ENCODE results near the gene CPT1B. TPM values are rescaled to one million over a fixed set of nuclear protein-coding genes. Genes with fewer than 3 reads are reported as not detected.
A peak's percentile ranks its signal among the peaks of the same experiment; 100 is the strongest.

The CPT1B gene
- total and polyA plus RNA-seq, 2 donors (not counting 3 experiments of a cell fraction or from before 2014, with no cell fraction given), result 7.1 TPM

- H3K36me3 ChIP-seq (ENCODE audit: control insufficient read depth in 2 of 2, extremely low read depth in 1 of 2, insufficient read depth in 2 of 2, low read length in 2 of 2), result no peaks in the 10 kb centered on the region
- DNase-seq (ENCODE audit: low read depth, low spot score), result no peak
- dilution Hi-C loops (cut with MboI; ENCODE audit: extremely low pct_ligation_motif_present, low sequenced_read_pairs), result no loop called here
- H3K79me2 ChIP-seq (ENCODE audit: control insufficient read depth, insufficient read depth, low read length), result no peaks in the 10 kb centered on the region
- H3K4me2 ChIP-seq (ENCODE audit: insufficient read depth, low read length), result no peak overlapping the region
- BruUV-seq (replicated peaks), result no TSS peak
- no peaks in the 10 kb centered on the region for H3K9me1 ChIP-seq (replicated peaks; ENCODE audit: control insufficient read depth, extremely low read depth, insufficient read depth, low read length)
- POLR2A ChIA-PET, result no interaction called here
- H3K4me1 ChIP-seq (ENCODE audit: control insufficient read depth, extremely low read depth, insufficient read depth, low read length), result no peaks in the 10 kb centered on the region
- CTCF ChIA-PET, result interaction anchor here (1.4 to 3.0 kb wide), 2 partner anchors 14 to 30 kb away, joined by 5 to 18 read pairs; no protein-coding TSS in a partner anchor
- FAIRE-seq, result no peak
- H3K9ac ChIP-seq (replicated peaks; ENCODE audit: extremely low read depth, insufficient read depth, low read length), result no peak overlapping the region
- no peak overlapping the region for H3K27ac ChIP-seq (ENCODE audit: insufficient read depth, low read depth, low read length)
- H4K20me1 ChIP-seq (replicated peaks; ENCODE audit: control insufficient read depth, extremely low read depth, insufficient read depth, low read length), result no peaks in the 10 kb centered on the region
- no peak overlapping the region for H2AFZ ChIP-seq (ENCODE audit: low read depth, low read length)
- H3K27me3 ChIP-seq (ENCODE audit: control insufficient read depth in 2 of 2, insufficient read depth in 2 of 2, low read length in 2 of 2), result peaks cover 28 to 32% of the 10 kb centered on the region in 2 experiments
- no peaks in the 10 kb centered on the region for H3K9me3 ChIP-seq (replicated peaks; ENCODE audit: control insufficient read depth, insufficient read depth, low read length)
- no peak overlapping the region for H3K4me3 ChIP-seq (replicated peaks in 1 of 3; ENCODE audit: insufficient read depth in 1 of 3, low read depth in 1 of 3, low read length in 3 of 3)
- no peak for TF ChIP-seq MAX (IDR thresholded peaks at IDR 0.05; ENCODE audit: insufficient read depth, insufficient read length)
- TF ChIP-seq FOS (IDR thresholded peaks at IDR 0.05; ENCODE audit: borderline replicate concordance, insufficient read depth, low read length), result no peak
- TF ChIP-seq EZH2 (IDR thresholded peaks at IDR 0.05; ENCODE audit: borderline replicate concordance, low read depth, low read length, severe bottlenecking), result no peak
- TF ChIP-seq MYC (IDR thresholded peaks at IDR 0.05; ENCODE audit: low read depth, low read length), result no peak
- peak in 1 of 2 donors; percentile 20 for TF ChIP-seq CTCF (IDR thresholded peaks at IDR 0.05; ENCODE audit: extremely low read depth in 1 of 2, insufficient read depth in 1 of 2, low read depth in 1 of 2, low read length in 2 of 2)
- no peak for TF ChIP-seq POLR2AphosphoS5 (IDR thresholded peaks at IDR 0.05; ENCODE audit: insufficient read depth, low read depth, low read length)
- intact Hi-C loops (cut with micrococcal nuclease), result no loop called here
These were observed 28.1 kb upstream of the CPT1B start for GRCh38 chr22:50606165-50606945.

All from endothelial cell of umbilical vein (primary cell).